OCI-LY3 (cell line): ENCODE data around the gene ATP8A2.

ENCODE experiments used
- H2AFZ ChIP-seq: fragments of 200-600, 300-600 bp; shearing (Covaris generic); 2 replicates; pipeline ENCODE4 v1.6.0; 2014; ENCODE audit warnings: antibody characterized with exemption, low read depth, low read length
- H3K27ac ChIP-seq: fragments of 200-600, 300-600 bp; sonication (generic); 2 replicates; pipeline ENCODE4 v1.5.1; 2014; ENCODE audit warnings: mild to moderate bottlenecking, low read length, moderate library complexity, mixed read lengths
- H3K27me3 ChIP-seq: fragments of 200-600, 300-600 bp; sonication (generic); 2 replicates; pipeline ENCODE4 v1.6.1; 2014; ENCODE audit warnings: low read depth, low read length, mixed read lengths
- H3K36me3 ChIP-seq: fragments of 200-600, 300-600 bp; sonication (generic); replicated peaks from 2 replicates; pipeline ENCODE3; 2014; ENCODE audit warnings: low read depth, low read length, mixed read lengths
- H3K4me1 ChIP-seq: fragments of 300-600, 200-600 bp; sonication (generic); 2 replicates; pipeline ENCODE4 v1.6.1; 2014; ENCODE audit warnings: low read length, mixed read lengths
- H3K4me2 ChIP-seq: fragments of 200-600, 300-600 bp; sonication (generic); 2 replicates; pipeline ENCODE4 v1.6.1; 2014; ENCODE audit warnings: low read length, mixed read lengths
- H3K4me3 ChIP-seq: fragments of 300-600, 200-600 bp; sonication (generic); 2 replicates; pipeline ENCODE4 v1.5.1; 2014; ENCODE audit warnings: antibody characterized with exemption, mild to moderate bottlenecking, low read length, moderate library complexity
- H3K79me2 ChIP-seq: fragments of 300-600, 200-600 bp; shearing (Covaris generic); 2 replicates; pipeline ENCODE4 v1.6.1; 2014; ENCODE audit warnings: mild to moderate bottlenecking, low read length, mixed read lengths
- H3K9ac ChIP-seq: fragments of 300-600, 200-600 bp; shearing (Covaris generic); 2 replicates; pipeline ENCODE4 v1.6.0; 2014; ENCODE audit warnings: mild to moderate bottlenecking, low read length, moderate library complexity
- H3K9me3 ChIP-seq: fragments of 200-600, 300-600 bp; shearing (Covaris generic); 2 replicates; pipeline ENCODE4 v1.6.1; 2014; ENCODE audit warnings: low read length, mixed read lengths; ENCODE audit not compliant: insufficient read depth
- H4K20me1 ChIP-seq: fragments of 200-600, 300-600 bp; sonication (generic); 2 replicates; pipeline ENCODE4 v1.6.1; 2016; ENCODE audit warnings: low read length, mixed read lengths; ENCODE audit not compliant: insufficient read depth
- CTCF ChIP-seq: fragments of 200-600, 300-600 bp; sonication (generic); IDR thresholded peaks from 2 replicates; pipeline ENCODE4 v1.5.1; 2014; ENCODE audit warnings: antibody characterized with exemption, low read length, low read depth
- EZH2phosphoT487 ChIP-seq: fragments of 200-600 bp; shearing (Covaris generic); IDR thresholded peaks from 2 replicates; pipeline ENCODE4 v1.6.1; 2018; ENCODE audit warnings: antibody characterized with exemption, mixed run types, low read depth

ATP8A2 gene

GRCh38 chr13:25725104-25725503, 353.3 kb downstream of the ATP8A2 start:
- Histone ChIP-seq H3K9me3 (no peaks in the 10 kb centered on the region), H4K20me1 (no peaks in the 10 kb centered on the region), H3K4me3 (no peak overlapping the region), H3K4me1 (no peaks in the 10 kb centered on the region), H3K9ac (no peak overlapping the region), H3K27me3 (peaks cover 18% of the 10 kb centered on the region), H3K36me3 (no peaks in the 10 kb centered on the region), H3K79me2 (no peaks in the 10 kb centered on the region), H2AFZ (no peak overlapping the region), H3K27ac (no peak overlapping the region), H3K4me2 (no peak overlapping the region)
- TF ChIP-seq CTCF (no peak), EZH2phosphoT487 (no peak)

GRCh38 chr13:25727250-25727649, 355.5 kb downstream of the ATP8A2 start:
- Histone ChIP-seq H3K27ac (no peak overlapping the region), H3K4me2 (no peak overlapping the region), H3K4me3 (no peak overlapping the region)

GRCh38 chr13:25727810-25728209, 356.0 kb downstream of the ATP8A2 start:
- Histone ChIP-seq H3K9ac (no peak overlapping the region), H3K9me3 (no peaks in the 10 kb centered on the region), H3K79me2 (no peaks in the 10 kb centered on the region), H3K27ac (no peak overlapping the region), H3K4me2 (no peak overlapping the region), H2AFZ (no peak overlapping the region), H4K20me1 (no peaks in the 10 kb centered on the region), H3K27me3 (peaks cover 25% of the 10 kb centered on the region), H3K4me1 (no peaks in the 10 kb centered on the region), H3K4me3 (no peak overlapping the region), H3K36me3 (no peaks in the 10 kb centered on the region)
- no peak for TF ChIP-seq CTCF
- no peak for TF ChIP-seq EZH2phosphoT487

More at GRCh38 chr13:25727250-25727649, 355.5 kb downstream of the ATP8A2 start:
- Histone ChIP-seq H2AFZ (no peak overlapping the region), H3K9ac (no peak overlapping the region), H3K4me1 (no peaks in the 10 kb centered on the region), H4K20me1 (no peaks in the 10 kb centered on the region), H3K79me2 (no peaks in the 10 kb centered on the region), H3K36me3 (no peaks in the 10 kb centered on the region), H3K27me3 (peaks cover 25% of the 10 kb centered on the region), H3K9me3 (no peaks in the 10 kb centered on the region)
- TF ChIP-seq CTCF (no peak), EZH2phosphoT487 (no peak)

- Histone ChIP-seq H3K36me3 (no peaks in the 10 kb centered on the region), H3K27ac (no peak overlapping the region), H3K9me3 (no peaks in the 10 kb centered on the region), H3K4me1 (no peaks in the 10 kb centered on the region), H3K4me2 (no peak overlapping the region), H3K9ac (no peak overlapping the region), H4K20me1 (no peaks in the 10 kb centered on the region), H3K79me2 (no peaks in the 10 kb centered on the region), H3K4me3 (no peak overlapping the region), H2AFZ (no peak overlapping the region; the same call in 1 of the 2 replicates), H3K27me3 (peaks cover 25% of the 10 kb centered on the region)
- TF ChIP-seq EZH2phosphoT487 (no peak), CTCF (no peak)
Observed at GRCh38 chr13:25729201-25729600, 357.4 kb downstream of the ATP8A2 start.
